GM12892 (cell line): ENCODE results near the gene IGFLR1.

Experiments used
- POLR2A ChIP-seq: IDR thresholded peaks from 2 replicates; pipeline ENCODE4 v1.6.1; 2011; ENCODE audit warnings: low read depth, low read length, control low read depth
- TAF1 ChIP-seq: IDR thresholded peaks from 2 replicates; pipeline ENCODE4 v1.6.1; 2011; ENCODE audit warnings: low read depth, mild to moderate bottlenecking, control low read depth, low read length, borderline replicate concordance

- TF ChIP-seq TAF1 (no peak), POLR2A (no peak)
These were observed 26.9 kb downstream of the IGFLR1 start for GRCh38 chr19:35715355-35715809.
